Central memory CD8-positive, alpha-beta T cell (primary cell): ENCODE results near the gene BRAT1.

Source experiments
- ATAC-seq: fragments of 150-1000 bp; cut with Tn5 transposase; replicated peaks from 2 replicates; pipeline ENCODE4 v1.10.0; 2022; ENCODE audit warnings: mild to moderate bottlenecking, moderate FRiP score, moderate number of reproducible peaks; ENCODE audit not compliant: poor library complexity, severe bottlenecking; ENCODE audit errors: extremely low read depth
- DNase-seq, 2 donors: peaks; one replicate each; pipeline ENCODE4 v3.0.0; 2021; ENCODE audit warnings: low spot score in 2 of 2
- H3K27ac Mint-ChIP-seq: one replicate; pipeline ENCODE4 v1.8.0; 2022; ENCODE audit warnings: low read depth, mild to moderate bottlenecking, moderate library complexity, mixed read lengths
- H3K27me3 Mint-ChIP-seq: one replicate; pipeline ENCODE4 v1.8.0; 2022; ENCODE audit warnings: mixed read lengths
- H3K36me3 Mint-ChIP-seq: one replicate; pipeline ENCODE4 v1.8.0; 2022; ENCODE audit warnings: mild to moderate bottlenecking, moderate library complexity, mixed read lengths; ENCODE audit not compliant: insufficient read depth
- H3K4me1 Mint-ChIP-seq: one replicate; pipeline ENCODE4 v1.8.0; 2022; ENCODE audit warnings: mixed read lengths
- H3K4me3 Mint-ChIP-seq: one replicate; pipeline ENCODE4 v1.8.0; 2022; ENCODE audit warnings: mild to moderate bottlenecking, moderate library complexity, mixed read lengths
- H3K9me3 Mint-ChIP-seq: one replicate; pipeline ENCODE4 v1.8.0; 2022; ENCODE audit warnings: mixed read lengths

BRAT1 gene

GRCh38 chr7:2510130-2510776 is 45.1 kb downstream of the BRAT1 start:
- no peaks in the 10 kb centered on the region for H3K9me3 Mint-ChIP-seq
- H3K27ac Mint-ChIP-seq = peak overlapping the region; percentile 78
- DNase-seq = no peak
- H3K27me3 Mint-ChIP-seq = no peaks in the 10 kb centered on the region
- no peak for ATAC-seq
- peaks cover 8% of the 10 kb centered on the region for H3K36me3 Mint-ChIP-seq
- H3K4me1 Mint-ChIP-seq = peaks cover 49% of the 10 kb centered on the region
- peak overlapping the region; percentile 74 for H3K4me3 Mint-ChIP-seq

DNA sequence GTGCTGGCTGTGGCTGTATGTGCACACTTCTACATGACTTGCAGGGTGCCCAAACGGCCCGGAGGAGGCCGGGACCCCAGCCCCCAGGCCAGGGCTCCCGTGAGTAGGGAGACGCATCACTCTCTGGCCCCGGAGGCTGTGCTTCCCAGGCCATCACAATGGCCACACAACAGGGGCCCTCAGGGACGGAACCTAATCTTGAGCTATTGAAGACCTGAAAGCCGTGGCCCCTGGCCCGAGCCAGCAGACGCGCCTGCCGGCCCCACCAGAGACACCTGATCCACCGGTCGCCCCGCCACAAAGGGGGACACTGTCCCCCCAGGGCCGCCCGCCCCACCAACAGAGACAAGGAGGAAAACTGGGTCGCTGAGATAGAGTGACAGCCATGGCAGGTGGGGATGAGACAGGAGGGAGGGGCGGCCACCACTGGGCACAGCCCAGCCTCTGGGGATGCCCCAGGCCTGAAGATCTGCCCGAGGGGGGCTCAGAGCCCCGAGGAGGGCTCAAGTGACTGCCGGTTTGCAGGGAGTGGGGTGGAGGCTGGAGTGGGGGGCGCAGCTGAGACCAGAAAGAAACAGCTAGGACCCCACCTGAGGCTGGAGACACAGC is 45.9 kb downstream of the BRAT1 start:
- Mint-ChIP-seq H3K4me1 (peaks cover 49% of the 10 kb centered on the region), H3K4me3 (peak overlapping the region; percentile 74), H3K27me3 (no peaks in the 10 kb centered on the region), H3K27ac (peak overlapping the region; percentile 74), H3K36me3 (peaks cover 8% of the 10 kb centered on the region), H3K9me3 (no peaks in the 10 kb centered on the region)
- no peak for ATAC-seq
- DNase-seq = no peak

GRCh38 chr7:2508327-2509215 is 46.8 kb downstream of the BRAT1 start:
- peak; percentile 74 for ATAC-seq
- peak overlapping the region; percentile 74 for H3K27ac Mint-ChIP-seq
- peak overlapping the region; percentile 74 for H3K4me3 Mint-ChIP-seq
- peaks cover 49% of the 10 kb centered on the region for H3K4me1 Mint-ChIP-seq
- DNase-seq = peak; percentile 57 to 72
- H3K9me3 Mint-ChIP-seq = no peaks in the 10 kb centered on the region
- H3K27me3 Mint-ChIP-seq = no peaks in the 10 kb centered on the region
- H3K36me3 Mint-ChIP-seq = peaks cover 8% of the 10 kb centered on the region

GRCh38 chr7:2507917-2508306 is 47.4 kb downstream of the BRAT1 start:
- no peak for ATAC-seq
- H3K9me3 Mint-ChIP-seq = no peaks in the 10 kb centered on the region
- peak overlapping the region; percentile 74 for H3K4me3 Mint-ChIP-seq
- DNase-seq = no peak
- H3K27me3 Mint-ChIP-seq = no peaks in the 10 kb centered on the region
- H3K27ac Mint-ChIP-seq = peak overlapping the region; percentile 74
- peaks cover 44% of the 10 kb centered on the region for H3K4me1 Mint-ChIP-seq
- peaks cover 7% of the 10 kb centered on the region for H3K36me3 Mint-ChIP-seq

DNA sequence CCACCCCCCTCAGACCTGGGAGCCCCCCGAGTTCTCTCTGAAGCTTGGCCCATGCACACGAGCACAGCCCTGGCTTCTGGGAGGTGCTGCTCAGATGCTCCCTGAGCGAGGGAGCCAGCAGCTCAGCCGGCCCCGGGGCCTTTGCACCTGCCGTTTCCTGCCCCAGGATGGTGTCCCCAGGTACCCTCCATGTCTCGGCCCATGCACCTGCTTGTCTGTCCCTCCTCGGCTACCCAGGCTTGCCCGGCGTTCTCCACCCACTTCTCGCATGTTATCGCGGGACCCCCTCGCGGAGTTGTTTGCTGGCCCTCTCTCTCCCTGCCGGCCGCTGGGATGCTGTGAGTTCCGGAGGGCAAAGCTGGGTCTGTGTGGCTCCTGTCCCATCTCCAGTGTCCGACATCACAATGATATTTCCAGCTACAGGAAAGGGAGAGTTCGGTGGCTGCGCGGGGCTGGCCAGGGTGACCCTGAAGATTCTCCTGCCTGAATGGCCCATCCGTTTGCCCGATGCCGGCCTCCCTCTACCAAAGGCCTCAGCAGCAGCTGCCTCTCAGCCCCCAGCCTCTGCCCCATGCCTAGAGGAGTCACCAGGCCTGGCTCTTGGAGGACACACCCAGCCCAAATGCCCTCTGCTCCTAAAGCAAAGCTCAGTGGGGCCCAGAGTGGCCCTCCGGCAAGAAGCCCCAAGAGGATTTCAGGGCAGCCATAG is 48.0 kb downstream of the BRAT1 start:
- H3K27ac Mint-ChIP-seq = no peak overlapping the region
- ATAC-seq (no peak), DNase-seq (no peak)
- H3K4me1 Mint-ChIP-seq = peaks cover 38% of the 10 kb centered on the region
- no peaks in the 10 kb centered on the region for H3K27me3 Mint-ChIP-seq
- H3K9me3 Mint-ChIP-seq = no peaks in the 10 kb centered on the region
- H3K36me3 Mint-ChIP-seq = peaks cover 7% of the 10 kb centered on the region
- no peak overlapping the region for H3K4me3 Mint-ChIP-seq

DNA sequence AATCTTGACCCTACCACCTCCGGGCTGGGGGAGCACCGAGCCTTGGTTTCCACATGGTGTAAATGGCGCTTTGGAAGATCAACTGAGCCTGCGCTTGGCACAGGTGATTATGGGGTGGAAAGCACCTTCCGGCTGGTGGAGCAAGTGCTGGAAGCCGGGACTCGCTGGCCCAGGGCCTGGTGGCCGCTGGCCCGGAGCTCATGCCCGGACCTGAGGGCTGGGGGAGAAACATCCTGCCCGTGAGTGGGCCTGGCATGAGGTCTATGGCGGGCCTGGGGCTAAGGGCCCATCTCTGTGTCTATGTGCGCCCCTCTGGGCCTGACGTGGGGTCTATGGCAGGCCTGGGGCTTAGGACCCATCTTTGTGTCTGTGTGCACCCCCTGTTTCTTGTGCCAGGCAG is 49.9 kb downstream of the BRAT1 start:
- no peaks in the 10 kb centered on the region for H3K27me3 Mint-ChIP-seq
- H3K9me3 Mint-ChIP-seq = no peaks in the 10 kb centered on the region
- H3K4me1 Mint-ChIP-seq = peaks cover 22% of the 10 kb centered on the region
- ATAC-seq (no peak), DNase-seq (no peak)
- H3K36me3 Mint-ChIP-seq = peaks cover 7% of the 10 kb centered on the region
- H3K27ac Mint-ChIP-seq = no peak overlapping the region
- no peak overlapping the region for H3K4me3 Mint-ChIP-seq

- no peak for ATAC-seq
- Mint-ChIP-seq H3K4me3 (no peak overlapping the region), H3K27me3 (no peaks in the 10 kb centered on the region), H3K36me3 (peaks cover 7% of the 10 kb centered on the region), H3K4me1 (peaks cover 18% of the 10 kb centered on the region), H3K27ac (no peak overlapping the region), H3K9me3 (no peaks in the 10 kb centered on the region)
- DNase-seq = no peak
These were observed 50.4 kb downstream of the BRAT1 start for GRCh38 chr7:2504889-2505375.

- DNase-seq = no peak
- Mint-ChIP-seq H3K27me3 (no peaks in the 10 kb centered on the region), H3K9me3 (no peaks in the 10 kb centered on the region), H3K4me1 (peaks cover 14% of the 10 kb centered on the region), H3K36me3 (peaks cover 7% of the 10 kb centered on the region), H3K27ac (no peak overlapping the region), H3K4me3 (no peak overlapping the region)
- no peak for ATAC-seq
These were observed 51.0 kb downstream of the BRAT1 start for GRCh38 chr7:2504128-2504888.

GRCh38 chr7:2503056-2503941 is 52.0 kb downstream of the BRAT1 start:
- H3K36me3 Mint-ChIP-seq = peaks cover under 1% of the 10 kb centered on the region
- DNase-seq (no peak), ATAC-seq (no peak)
- H3K27ac Mint-ChIP-seq = no peak overlapping the region
- H3K4me3 Mint-ChIP-seq = no peak overlapping the region
- peaks cover 4% of the 10 kb centered on the region for H3K4me1 Mint-ChIP-seq
- H3K27me3 Mint-ChIP-seq = no peaks in the 10 kb centered on the region
- H3K9me3 Mint-ChIP-seq = no peaks in the 10 kb centered on the region

GRCh38 chr7:2502647-2502966 is 52.7 kb downstream of the BRAT1 start:
- Mint-ChIP-seq H3K36me3 (no peaks in the 10 kb centered on the region), H3K9me3 (no peaks in the 10 kb centered on the region), H3K4me1 (no peaks in the 10 kb centered on the region), H3K27me3 (peaks cover 4% of the 10 kb centered on the region), H3K27ac (no peak overlapping the region), H3K4me3 (no peak overlapping the region)
- no peak for DNase-seq
- ATAC-seq = no peak

DNA sequence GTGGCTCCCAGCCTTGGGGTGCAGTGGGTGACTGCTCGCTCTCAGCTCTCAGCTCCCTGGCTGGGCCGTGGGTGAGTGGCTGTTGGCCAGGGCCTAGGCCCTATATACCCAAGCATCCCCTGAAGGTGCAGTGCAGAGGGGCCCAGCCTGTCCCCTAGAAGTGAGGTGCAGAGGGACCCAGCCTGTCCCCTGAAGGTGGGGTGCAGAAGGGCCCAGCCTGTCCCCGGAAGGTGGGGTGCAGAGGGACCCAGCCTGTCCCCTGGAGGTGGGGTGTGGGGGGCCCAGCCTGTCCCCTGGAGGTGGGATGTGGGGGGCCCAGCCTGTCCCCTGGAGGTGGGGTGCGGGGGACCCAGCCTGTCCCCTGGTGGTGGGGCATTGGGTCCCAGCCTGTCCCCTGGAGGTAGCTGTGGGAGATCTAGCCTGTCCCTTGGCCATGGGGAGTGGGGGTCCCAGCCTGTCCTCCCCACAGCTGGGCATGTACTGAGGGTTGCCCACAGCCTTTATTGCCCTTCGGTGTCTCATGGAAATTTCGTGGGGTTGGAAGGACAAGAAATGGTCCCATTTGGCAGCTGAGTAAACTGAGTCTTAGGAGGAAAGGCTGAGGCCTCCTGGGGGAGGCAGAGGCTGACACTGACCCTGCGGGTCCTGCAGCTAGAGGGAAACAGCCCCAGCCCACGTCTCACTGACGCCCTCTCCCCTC is 53.2 kb downstream of the BRAT1 start:
- no peaks in the 10 kb centered on the region for H3K36me3 Mint-ChIP-seq
- ATAC-seq = no peak
- H3K4me3 Mint-ChIP-seq = no peak overlapping the region
- H3K4me1 Mint-ChIP-seq = no peaks in the 10 kb centered on the region
- H3K27me3 Mint-ChIP-seq = peaks cover 9% of the 10 kb centered on the region
- DNase-seq = no peak
- H3K9me3 Mint-ChIP-seq = no peaks in the 10 kb centered on the region
- no peak overlapping the region for H3K27ac Mint-ChIP-seq
